ENCODE measurements around the gene TMTC3.
"Not testable (repeated sequence)": the region's sequence is repeated elsewhere in the genome, so short reads cannot be mapped to it uniquely, and the experiment has no call there.

Gene TMTC3

GRCh38 chr12:88139711-88140110, 2.4 kb upstream of the TMTC3 start:
- H3K27ac ChIP-seq (ENCODE audit: low read depth, low read length); H3K9me3 ChIP-seq (ENCODE audit: control insufficient read depth, insufficient read depth, low read depth, low read length); H3K4me3 ChIP-seq (ENCODE audit: low read depth, low read length); H3K9ac ChIP-seq (ENCODE audit: low read length); H3K27me3 ChIP-seq (ENCODE audit: control insufficient read depth, insufficient read depth, low read length): not testable (repeated sequence)
- H3K4me1 ChIP-seq (ENCODE audit: control insufficient read depth, insufficient read depth, low read length), result peaks cover 16% of the 10 kb centered on the region
- H3K36me3 ChIP-seq (ENCODE audit: control insufficient read depth, insufficient read depth, low read length), result peaks cover 11% of the 10 kb centered on the region; the same call in 1 of the 2 replicates

GRCh38 chr12:88141425-88141773, 708 bp upstream of the TMTC3 start:
- H3K4me1 ChIP-seq (ENCODE audit: control insufficient read depth, insufficient read depth, low read length), result peaks cover 32% of the 10 kb centered on the region
- H3K27ac ChIP-seq (ENCODE audit: low read depth, low read length), result no peak overlapping the region
- peak overlapping the region; percentile 97 for H3K4me3 ChIP-seq (ENCODE audit: low read depth, low read length)
- H3K9me3 ChIP-seq (ENCODE audit: control insufficient read depth, insufficient read depth, low read depth, low read length), result no peaks in the 10 kb centered on the region
- H3K9ac ChIP-seq (ENCODE audit: low read length), result peak overlapping the region; percentile 48
- H3K36me3 ChIP-seq (ENCODE audit: control insufficient read depth, insufficient read depth, low read length), result peaks cover 11% of the 10 kb centered on the region; the same call in 1 of the 2 replicates
- H3K27me3 ChIP-seq (ENCODE audit: control insufficient read depth, insufficient read depth, low read length), result no peaks in the 10 kb centered on the region

GRCh38 chr12:88142610-88142991, 494 bp downstream of the TMTC3 start:
- Histone ChIP-seq H3K9me3 (ENCODE audit: control insufficient read depth, insufficient read depth, low read depth, low read length) (no peaks in the 10 kb centered on the region), H3K4me3 (ENCODE audit: low read depth, low read length) (peak overlapping the region; percentile 97), H3K4me1 (ENCODE audit: control insufficient read depth, insufficient read depth, low read length) (peaks cover 36% of the 10 kb centered on the region), H3K27me3 (ENCODE audit: control insufficient read depth, insufficient read depth, low read length) (no peaks in the 10 kb centered on the region), H3K27ac (ENCODE audit: low read depth, low read length) (peak overlapping the region; percentile 31; the same call in 1 of the 2 replicates), H3K9ac (ENCODE audit: low read length) (peak overlapping the region; percentile 86), H3K36me3 (ENCODE audit: control insufficient read depth, insufficient read depth, low read length) (peaks cover 3% of the 10 kb centered on the region; the same call in 1 of the 2 replicates)

- Histone ChIP-seq H3K9me3 (ENCODE audit: control insufficient read depth, insufficient read depth, low read depth, low read length) (no peaks in the 10 kb centered on the region), H3K4me3 (ENCODE audit: low read depth, low read length) (peak overlapping the region; percentile 97), H3K27ac (ENCODE audit: low read depth, low read length) (no peak overlapping the region), H3K27me3 (ENCODE audit: control insufficient read depth, insufficient read depth, low read length) (no peaks in the 10 kb centered on the region), H3K9ac (ENCODE audit: low read length) (no peak overlapping the region), H3K36me3 (ENCODE audit: control insufficient read depth, insufficient read depth, low read length) (no peaks in the 10 kb centered on the region), H3K4me1 (ENCODE audit: control insufficient read depth, insufficient read depth, low read length) (peaks cover 36% of the 10 kb centered on the region)
Measured at GRCh38 chr12:88144037-88144436, 1.9 kb downstream of the TMTC3 start.

DNA sequence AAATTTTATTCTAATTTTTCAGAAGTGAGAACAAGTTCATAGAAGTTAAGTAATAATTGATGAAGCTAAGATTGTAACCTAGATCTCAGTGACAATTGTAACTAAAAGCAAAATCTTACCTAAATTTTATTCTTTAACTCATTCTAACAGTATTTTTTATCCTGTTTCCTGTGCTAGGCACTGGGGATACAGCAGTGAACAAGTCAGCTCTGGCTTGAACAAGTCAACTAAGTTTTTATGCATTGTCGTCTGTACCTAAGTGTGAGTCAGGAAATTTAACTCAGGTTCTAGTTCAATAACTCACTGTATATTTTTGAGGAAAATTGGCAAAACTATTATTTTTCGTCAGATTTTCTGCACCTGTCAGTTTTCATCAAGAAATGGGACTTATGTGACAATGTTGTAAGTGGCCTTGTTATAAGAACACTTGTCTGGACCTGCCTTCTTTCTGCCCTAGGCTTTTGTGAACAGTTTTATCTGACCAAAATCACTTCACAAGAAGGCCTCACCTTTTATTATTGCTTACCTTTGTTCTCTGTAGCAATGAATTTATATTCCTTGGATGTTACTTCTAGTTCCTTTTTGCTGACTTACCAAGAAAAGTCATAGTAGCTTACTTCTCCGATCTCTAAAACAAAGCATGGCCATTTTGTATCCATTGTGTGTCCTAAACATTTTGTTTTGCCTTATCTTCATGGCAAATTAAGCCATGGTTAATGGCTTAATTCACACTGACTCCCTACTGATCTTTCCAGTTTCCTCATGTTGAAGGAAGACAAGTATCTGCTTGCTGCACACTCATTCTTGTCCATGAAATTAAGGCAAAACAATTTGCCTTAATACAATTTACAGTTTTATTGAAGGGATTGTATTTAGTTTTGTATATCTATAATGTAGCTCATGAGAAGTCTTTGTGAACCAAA, 2.7 kb downstream of the TMTC3 start:
- H3K9me3 ChIP-seq (ENCODE audit: control insufficient read depth, insufficient read depth, low read depth, low read length), result no peaks in the 10 kb centered on the region
- peak overlapping the region; percentile 97 for H3K4me3 ChIP-seq (ENCODE audit: low read depth, low read length)
- peak overlapping the region; percentile 86 for H3K27ac ChIP-seq (ENCODE audit: low read depth, low read length)
- no peaks in the 10 kb centered on the region for H3K27me3 ChIP-seq (ENCODE audit: control insufficient read depth, insufficient read depth, low read length)
- H3K4me1 ChIP-seq (ENCODE audit: control insufficient read depth, insufficient read depth, low read length), result peaks cover 36% of the 10 kb centered on the region
- peak overlapping the region; percentile 38 for H3K9ac ChIP-seq (ENCODE audit: low read length)
- 0 out of 2 replicates have a peak, but pooled peaks cover 5% of the 10 kb centered on the region for H3K36me3 ChIP-seq (ENCODE audit: control insufficient read depth, insufficient read depth, low read length)

GRCh38 chr12:88145567-88146505, 3.7 kb downstream of the TMTC3 start:
- Histone ChIP-seq H3K9me3 (ENCODE audit: control insufficient read depth, insufficient read depth, low read depth, low read length) (no peaks in the 10 kb centered on the region), H3K4me3 (ENCODE audit: low read depth, low read length) (peak overlapping the region; percentile 97), H3K4me1 (ENCODE audit: control insufficient read depth, insufficient read depth, low read length) (peaks cover 36% of the 10 kb centered on the region), H3K27me3 (ENCODE audit: control insufficient read depth, insufficient read depth, low read length) (no peaks in the 10 kb centered on the region), H3K36me3 (ENCODE audit: control insufficient read depth, insufficient read depth, low read length) (peaks cover 12% of the 10 kb centered on the region; the same call in 1 of the 2 replicates), H3K9ac (ENCODE audit: low read length) (peak overlapping the region; percentile 52), H3K27ac (ENCODE audit: low read depth, low read length) (peak overlapping the region; percentile 86)

GRCh38 chr12:88150063-88150462, 8.0 kb downstream of the TMTC3 start:
- Histone ChIP-seq H3K9me3 (ENCODE audit: control insufficient read depth, insufficient read depth, low read depth, low read length) (no peaks in the 10 kb centered on the region), H3K27ac (ENCODE audit: low read depth, low read length) (no peak overlapping the region), H3K9ac (ENCODE audit: low read length) (no peak overlapping the region), H3K36me3 (ENCODE audit: control insufficient read depth, insufficient read depth, low read length) (peaks cover 12% of the 10 kb centered on the region; the same call in 1 of the 2 replicates), H3K4me3 (ENCODE audit: low read depth, low read length) (no peak overlapping the region), H3K4me1 (ENCODE audit: control insufficient read depth, insufficient read depth, low read length) (peaks cover 27% of the 10 kb centered on the region), H3K27me3 (ENCODE audit: control insufficient read depth, insufficient read depth, low read length) (no peaks in the 10 kb centered on the region)

GRCh38 chr12:88153959-88154358, 11.9 kb downstream of the TMTC3 start:
- H3K27ac ChIP-seq (ENCODE audit: low read depth, low read length), result no peak overlapping the region
- no peak overlapping the region for H3K9ac ChIP-seq (ENCODE audit: low read length)
- H3K4me3 ChIP-seq (ENCODE audit: low read depth, low read length), result no peak overlapping the region
- H3K9me3 ChIP-seq (ENCODE audit: control insufficient read depth, insufficient read depth, low read depth, low read length), result no peaks in the 10 kb centered on the region
- peaks cover 24% of the 10 kb centered on the region for H3K4me1 ChIP-seq (ENCODE audit: control insufficient read depth, insufficient read depth, low read length)
- no peaks in the 10 kb centered on the region for H3K27me3 ChIP-seq (ENCODE audit: control insufficient read depth, insufficient read depth, low read length)
- H3K36me3 ChIP-seq (ENCODE audit: control insufficient read depth, insufficient read depth, low read length), result peaks cover 15% of the 10 kb centered on the region; the same call in 1 of the 2 replicates

DNA sequence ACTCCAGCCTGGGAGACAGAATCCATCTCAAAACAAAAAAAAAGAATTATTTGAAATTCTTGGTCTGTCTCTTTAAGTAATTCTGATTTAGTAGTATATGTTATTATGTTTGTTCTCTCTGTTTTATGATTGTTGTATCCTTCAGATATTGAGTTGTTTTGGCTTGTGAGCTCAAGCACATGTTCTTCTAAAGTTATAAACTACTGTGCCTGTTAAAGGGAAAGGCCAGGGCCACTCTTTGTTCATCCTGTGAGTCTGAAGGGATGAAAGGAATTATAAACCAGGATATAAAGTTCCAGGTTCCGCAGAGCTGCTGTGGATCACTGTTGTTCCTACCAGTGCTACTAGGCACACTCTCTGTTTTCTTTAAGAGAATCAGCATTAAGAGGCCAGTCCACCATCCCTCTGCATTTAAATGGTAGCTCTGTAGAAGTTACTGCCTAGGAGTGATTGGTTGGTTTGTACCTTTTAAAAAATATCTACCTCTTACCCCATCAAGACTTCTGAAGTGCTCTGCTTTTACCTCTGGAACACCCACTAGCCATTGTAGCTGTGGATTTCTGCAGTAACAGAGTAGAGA, 14.1 kb downstream of the TMTC3 start:
- H3K9me3 ChIP-seq (ENCODE audit: control insufficient read depth, insufficient read depth, low read depth, low read length), result no peaks in the 10 kb centered on the region
- no peaks in the 10 kb centered on the region for H3K27me3 ChIP-seq (ENCODE audit: control insufficient read depth, insufficient read depth, low read length)
- peaks cover 11% of the 10 kb centered on the region; the same call in 1 of the 2 replicates for H3K36me3 ChIP-seq (ENCODE audit: control insufficient read depth, insufficient read depth, low read length)
- no peak overlapping the region for H3K4me3 ChIP-seq (ENCODE audit: low read depth, low read length)
- H3K27ac ChIP-seq (ENCODE audit: low read depth, low read length), result no peak overlapping the region
- peaks cover 28% of the 10 kb centered on the region for H3K4me1 ChIP-seq (ENCODE audit: control insufficient read depth, insufficient read depth, low read length)
- no peak overlapping the region for H3K9ac ChIP-seq (ENCODE audit: low read length)

GRCh38 chr12:88163371-88163770, 21.3 kb downstream of the TMTC3 start:
- peaks cover 42% of the 10 kb centered on the region for H3K36me3 ChIP-seq (ENCODE audit: control insufficient read depth, insufficient read depth, low read length)
- H3K4me1 ChIP-seq (ENCODE audit: control insufficient read depth, insufficient read depth, low read length), result peaks cover 8% of the 10 kb centered on the region; the same call in 1 of the 2 replicates
- H3K4me3 ChIP-seq (ENCODE audit: low read depth, low read length), result no peak overlapping the region
- no peaks in the 10 kb centered on the region for H3K27me3 ChIP-seq (ENCODE audit: control insufficient read depth, insufficient read depth, low read length)
- no peak overlapping the region for H3K9ac ChIP-seq (ENCODE audit: low read length)
- H3K9me3 ChIP-seq (ENCODE audit: control insufficient read depth, insufficient read depth, low read depth, low read length), result no peaks in the 10 kb centered on the region
- no peak overlapping the region for H3K27ac ChIP-seq (ENCODE audit: low read depth, low read length)

Measured in HUES6 (cell line).